GM23338 (cell line): ENCODE data around the gene ZBTB46. TPM values are rescaled to one million over a fixed set of nuclear protein-coding genes. Genes with fewer than 3 reads are reported as not detected.
A peak's percentile ranks its signal among the peaks of the same experiment; 100 is the strongest.

ENCODE experiments used
- ATAC-seq: fragments of 200-7000 bp; cut with Tn5 transposase; 3 replicates; pipeline ENCODE4 v1.9.1; 2020
- DNase-seq: peaks from one replicate; pipeline ENCODE4 v3.0.0-alpha.2; 2015; ENCODE audit warnings: low spot score
- H2AFZ ChIP-seq: fragments of 200-600 bp; sonication (generic); 2 replicates; pipeline ENCODE4 v1.8.0; 2016; ENCODE audit warnings: antibody characterized with exemption, mild to moderate bottlenecking, moderate library complexity
- H3F3A ChIP-seq: fragments of 200-600 bp; sonication (generic); replicated peaks from 2 replicates; pipeline ENCODE4 v1.8.0; 2017; ENCODE audit warnings: antibody characterized with exemption, mixed run types, low read depth
- H3K27ac ChIP-seq: fragments of 200-600 bp; sonication (generic); 2 replicates; pipeline ENCODE4 v1.6.1; 2016; ENCODE audit warnings: low read depth
- H3K27me3 ChIP-seq: fragments of 200-600 bp; sonication (generic); 2 replicates; pipeline ENCODE4 v1.8.0; 2016; ENCODE audit warnings: mild to moderate bottlenecking, mixed run types, moderate library complexity; ENCODE audit not compliant: insufficient read depth
- H3K36me3 ChIP-seq: fragments of 200-600 bp; sonication (generic); 2 replicates; pipeline ENCODE4 v1.8.0; 2016; ENCODE audit warnings: mild to moderate bottlenecking; ENCODE audit not compliant: insufficient read depth
- H3K4me1 ChIP-seq: fragments of 200-600 bp; sonication (generic); 2 replicates; pipeline ENCODE4 v1.8.0; 2016; ENCODE audit warnings: mild to moderate bottlenecking, moderate library complexity; ENCODE audit not compliant: insufficient read depth
- H3K4me2 ChIP-seq: fragments of 200-600 bp; sonication (generic); 2 replicates; pipeline ENCODE4 v1.7.1; 2017; ENCODE audit warnings: mixed run types
- H3K4me3 ChIP-seq: fragments of 200-600 bp; sonication (generic); 2 replicates; pipeline ENCODE4 v1.6.1; 2016; ENCODE audit warnings: mixed run types
- H3K79me2 ChIP-seq: fragments of 200-600 bp; sonication (generic); replicated peaks from 2 replicates; pipeline ENCODE4 v1.8.0; 2017; ENCODE audit warnings: mild to moderate bottlenecking; ENCODE audit not compliant: insufficient read depth
- H3K9me2 ChIP-seq: fragments of 200-600 bp; sonication (generic); 2 replicates; pipeline ENCODE4 v1.8.0; 2017; ENCODE audit not compliant: insufficient read depth
- H4K20me1 ChIP-seq: fragments of 200-600 bp; sonication (generic); replicated peaks from 2 replicates; pipeline ENCODE4 v1.8.0; 2017; ENCODE audit warnings: mild to moderate bottlenecking; ENCODE audit not compliant: insufficient read depth
- H3K27ac Mint-ChIP-seq: 2 replicates; pipeline ENCODE4 v1.8.0; 2020; ENCODE audit warnings: inconsistent platforms, mild to moderate bottlenecking, moderate library complexity, mixed read lengths
- H3K27me3 Mint-ChIP-seq: 3 replicates; pipeline ENCODE4 v1.8.0; 2022; ENCODE audit warnings: low read depth, mild to moderate bottlenecking, moderate library complexity, mixed read lengths, inconsistent platforms; ENCODE audit not compliant: insufficient read depth, poor library complexity
- H3K36me3 Mint-ChIP-seq: 3 replicates; pipeline ENCODE4 v1.8.0; 2021; ENCODE audit warnings: low read depth, mild to moderate bottlenecking, inconsistent platforms, moderate library complexity, mixed read lengths
- H3K4me1 Mint-ChIP-seq: 3 replicates; pipeline ENCODE4 v1.8.0; 2020; ENCODE audit warnings: mild to moderate bottlenecking, inconsistent platforms, mixed read lengths
- H3K4me3 Mint-ChIP-seq: 3 replicates; pipeline ENCODE4 v1.8.0; 2021; ENCODE audit warnings: moderate library complexity, mild to moderate bottlenecking, inconsistent platforms, mixed read lengths
- H3K9me3 Mint-ChIP-seq: 3 replicates; pipeline ENCODE4 v1.8.0; 2020; ENCODE audit warnings: moderate library complexity, mild to moderate bottlenecking, inconsistent platforms, mixed read lengths
- CTCF ChIP-seq, 2 experiments: fragments of 200-600 bp in 1 of 2; sonication (generic) in 1 of 2; conservative IDR thresholded peaks; 2 replicates each; pipeline versions ENCODE4 v1.5.1 to v1.6.1; 2016 to 2017; ENCODE audit warnings: antibody characterized with exemption in 2 of 2, low read depth in 2 of 2, mild to moderate bottlenecking in 2 of 2, moderate library complexity in 1 of 2
- ETS1 ChIP-seq: IDR thresholded peaks from 2 replicates; pipeline ENCODE4 v1.6.1; 2016; ENCODE audit warnings: antibody characterized with exemption
- EZH2 ChIP-seq: fragments of 200-600 bp; sonication (generic); IDR thresholded peaks from one replicate; pipeline ENCODE4 v1.8.0; 2017; ENCODE audit warnings: antibody characterized with exemption, mild to moderate bottlenecking, low read depth; ENCODE audit not compliant: unreplicated experiment
- EZH2phosphoT487 ChIP-seq: fragments of 200-600 bp; sonication (generic); IDR thresholded peaks from one replicate; pipeline ENCODE4 v1.8.1; 2018; ENCODE audit warnings: antibody characterized with exemption; ENCODE audit not compliant: unreplicated experiment
- JUNB ChIP-seq: IDR thresholded peaks from one replicate; pipeline ENCODE4 v1.6.1; 2016; ENCODE audit warnings: antibody characterized with exemption; ENCODE audit not compliant: unreplicated experiment
- POLR2AphosphoS5 ChIP-seq: IDR thresholded peaks from 2 replicates; pipeline ENCODE4 v1.6.1; 2016; ENCODE audit warnings: antibody characterized with exemption, low read depth
- REST ChIP-seq: IDR thresholded peaks from one replicate; pipeline ENCODE4 v1.6.1; 2018; ENCODE audit warnings: antibody characterized with exemption; ENCODE audit not compliant: unreplicated experiment
- ZNF114 ChIP-seq: fragments of 250-450 bp; sonication (Bioruptor Pico); IDR thresholded peaks from 2 replicates; pipeline ENCODE4 v1.5.0; 2020; ENCODE audit warnings: mild to moderate bottlenecking, moderate library complexity
- ZNF331 ChIP-seq: fragments of 250-450 bp; sonication (Bioruptor Pico); IDR thresholded peaks from 2 replicates; pipeline ENCODE4 v1.5.0; 2020; ENCODE audit warnings: low read depth, mild to moderate bottlenecking, moderate library complexity
- polyA plus RNA-seq: library from polyadenylated mRNA; unstranded; fragments of >200 nt; fragmentation: Nextera tagmentation; extraction: Ambion mirVana; gene quantifications from 2 replicates; pipeline ENCODE4 v1.2.1, GENCODE V29; 2016
- total RNA-seq: library from RNA; depleted of rRNA; stranded (reverse); fragments of >200 nt; shearing (Covaris generic); gene quantifications from 2 replicates; pipeline ENCODE4 v1.2.3, GENCODE V29; 2014

The ZBTB46 gene
- total and polyA plus RNA-seq, 2 experiments from 2014 or later: 3.2 to 26.9 TPM

- H3K79me2 ChIP-seq: no peaks in the 10 kb centered on the region
- DNase-seq: no peak
- H3K9me3 Mint-ChIP-seq: no peaks in the 10 kb centered on the region; the same call in 2 of the 3 replicates
- no peaks in the 10 kb centered on the region for H3K9me2 ChIP-seq
- no peak overlapping the region for H2AFZ ChIP-seq
- peaks cover 6% of the 10 kb centered on the region for H3K27me3 ChIP-seq
- no peak for ATAC-seq
- H3K4me1 ChIP-seq: peaks cover 7% of the 10 kb centered on the region; the same call in 1 of the 2 replicates
- H3K36me3 Mint-ChIP-seq: peaks cover 10% of the 10 kb centered on the region
- H3K27ac Mint-ChIP-seq: no peak overlapping the region
- H3K36me3 ChIP-seq: no peaks in the 10 kb centered on the region
- H3K4me1 Mint-ChIP-seq: no peaks in the 10 kb centered on the region
- H3K4me3 ChIP-seq: peak overlapping the region; percentile 63
- no peaks in the 10 kb centered on the region for H4K20me1 ChIP-seq
- peak overlapping the region; percentile 82 for H3K4me2 ChIP-seq
- H3K27ac ChIP-seq: no peak overlapping the region
- peaks cover 8% of the 10 kb centered on the region for H3F3A ChIP-seq
- no peak overlapping the region for H3K4me3 Mint-ChIP-seq
- no peak for TF ChIP-seq REST
- no peak for TF ChIP-seq EZH2phosphoT487
- TF ChIP-seq JUNB: no peak
- H3K27me3 Mint-ChIP-seq: peaks cover 14% of the 10 kb centered on the region
Observed at GRCh38 chr20:63737695-63737944, 93.4 kb downstream of the ZBTB46 start.

- Histone ChIP-seq H3K4me1 (peaks cover 7% of the 10 kb centered on the region; the same call in 1 of the 2 replicates), H3K4me3 (peak overlapping the region; percentile 63), H3F3A (peaks cover 10% of the 10 kb centered on the region), H4K20me1 (no peaks in the 10 kb centered on the region), H3K36me3 (no peaks in the 10 kb centered on the region), H3K27ac (no peak overlapping the region), H3K79me2 (no peaks in the 10 kb centered on the region), H3K4me2 (peak overlapping the region; percentile 82), H3K27me3 (peaks cover 6% of the 10 kb centered on the region), H3K9me2 (no peaks in the 10 kb centered on the region), H2AFZ (no peak overlapping the region)
- DNase-seq (peak; percentile 64), ATAC-seq (peak; percentile 26)
- no peaks in the 10 kb centered on the region for H3K4me1 Mint-ChIP-seq
- H3K27me3 Mint-ChIP-seq: peaks cover 14% of the 10 kb centered on the region
- no peaks in the 10 kb centered on the region; the same call in 2 of the 3 replicates for H3K9me3 Mint-ChIP-seq
- 0 out of 3 replicates have a peak overlapping the region, but pooled peaks have one; percentile 26 for H3K4me3 Mint-ChIP-seq
- H3K27ac Mint-ChIP-seq: no peak overlapping the region
- H3K36me3 Mint-ChIP-seq: peaks cover 10% of the 10 kb centered on the region
- TF ChIP-seq ZNF331 (CRISPR knock-in tag) (no peak), ETS1 (no peak), POLR2AphosphoS5 (no peak), EZH2phosphoT487 (no peak), REST (no peak), CTCF (conservative IDR thresholded peaks at IDR 0.05; ENCODE audit: low read depth in 2 of 2) (no peak; a peak in 1 of 4 replicates), JUNB (no peak), EZH2 (no peak), ZNF114 (no peak)
Observed at GRCh38 chr20:63736893-63737694, 94.0 kb downstream of the ZBTB46 start.
